GM21447 (cell line): ENCODE measurements around the gene KIAA1217.

Experiments used
- ATAC-seq: cut with Tn5 transposase; IDR thresholded peaks from one replicate; pipeline ENCODE4 v1.9.1; 2021; ENCODE audit not compliant: unreplicated experiment

KIAA1217 gene

DNA sequence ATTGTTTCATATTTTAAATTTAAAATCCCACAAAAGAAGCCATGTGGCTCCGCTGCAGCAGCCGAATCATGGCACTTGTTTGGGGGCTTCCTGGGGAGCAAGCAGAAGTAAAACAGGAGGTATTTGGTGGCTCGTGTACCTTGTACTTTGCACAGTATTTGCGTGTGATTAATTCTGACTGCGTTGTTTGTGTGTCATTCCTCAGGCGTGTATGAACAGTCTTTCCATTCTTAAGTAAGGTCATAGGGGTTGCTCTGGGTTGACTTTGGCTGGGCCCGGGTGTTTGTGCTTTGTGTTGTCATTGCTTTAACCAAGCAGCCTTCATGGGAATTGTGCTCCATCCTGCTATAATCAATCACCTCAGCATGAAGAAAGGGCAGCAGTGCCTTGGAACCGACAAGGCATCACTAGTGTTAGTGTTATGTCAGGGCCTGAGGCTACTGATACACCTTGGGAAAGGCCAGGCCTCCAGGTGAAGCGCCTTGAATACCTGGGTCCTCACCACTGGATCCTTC, 332.4 kb downstream of the KIAA1217 start:
- no peak for ATAC-seq

DNA sequence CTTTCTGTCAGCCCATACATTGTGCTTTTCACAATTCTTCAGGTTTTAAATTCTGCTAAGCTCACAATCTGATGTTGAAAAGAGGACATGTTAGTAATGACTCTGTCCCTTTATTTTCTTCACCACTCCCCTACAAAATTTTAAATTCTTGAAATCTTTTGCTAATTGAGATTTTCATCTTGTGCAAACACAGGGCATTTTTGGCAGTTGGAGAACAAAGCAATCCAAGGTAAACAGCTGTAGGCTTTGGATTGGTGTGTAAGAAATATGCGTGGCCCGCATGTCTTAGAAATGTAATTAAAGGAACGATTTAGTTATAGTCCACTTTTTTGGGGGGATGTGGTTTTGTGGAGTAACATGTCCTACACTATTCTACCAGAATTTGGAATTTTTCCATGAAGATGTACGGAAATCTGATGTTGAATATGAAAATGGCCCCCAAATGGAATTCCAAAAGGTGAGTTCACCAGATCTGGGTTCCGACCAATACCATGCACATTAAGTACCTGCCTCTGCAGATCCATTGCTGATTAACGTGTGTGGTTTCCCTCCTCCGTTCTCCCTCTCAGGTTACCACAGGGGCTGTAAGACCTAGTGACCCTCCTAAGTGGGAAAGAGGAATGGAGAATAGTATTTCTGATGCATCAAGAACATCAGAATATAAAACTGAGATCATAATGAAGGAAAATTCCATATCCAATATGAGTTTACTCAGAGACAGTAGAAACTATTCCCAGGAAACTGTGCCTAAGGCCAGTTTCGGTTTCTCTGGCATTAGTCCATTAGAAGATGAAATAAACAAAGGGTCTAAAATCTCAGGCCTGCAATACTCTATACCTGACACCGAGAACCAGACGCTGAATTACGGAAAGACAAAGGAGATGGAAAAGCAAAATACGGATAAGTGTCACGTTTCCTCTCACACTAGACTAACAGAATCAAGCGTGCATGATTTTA, 333.7 kb downstream of the KIAA1217 start:
- no peak for ATAC-seq

DNA sequence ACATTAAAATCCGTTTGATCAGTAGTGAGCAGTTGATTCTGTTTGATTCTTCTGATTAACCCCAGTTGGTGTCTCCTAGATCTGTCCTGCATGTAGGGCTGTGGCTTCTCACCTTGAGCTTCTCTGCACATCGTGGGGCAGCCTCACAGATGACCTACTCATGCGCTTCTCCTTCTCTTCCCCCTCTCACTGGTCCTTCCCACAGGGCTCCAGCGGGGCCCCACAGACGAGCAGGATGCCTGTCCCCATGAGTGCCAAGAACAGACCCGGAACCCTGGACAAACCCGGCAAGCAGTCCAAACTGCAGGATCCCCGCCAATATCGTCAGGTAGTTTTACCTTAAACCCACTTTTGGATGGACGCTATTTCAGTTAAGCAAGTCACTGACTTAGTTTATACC, 335.8 kb downstream of the KIAA1217 start:
- no peak for ATAC-seq

DNA sequence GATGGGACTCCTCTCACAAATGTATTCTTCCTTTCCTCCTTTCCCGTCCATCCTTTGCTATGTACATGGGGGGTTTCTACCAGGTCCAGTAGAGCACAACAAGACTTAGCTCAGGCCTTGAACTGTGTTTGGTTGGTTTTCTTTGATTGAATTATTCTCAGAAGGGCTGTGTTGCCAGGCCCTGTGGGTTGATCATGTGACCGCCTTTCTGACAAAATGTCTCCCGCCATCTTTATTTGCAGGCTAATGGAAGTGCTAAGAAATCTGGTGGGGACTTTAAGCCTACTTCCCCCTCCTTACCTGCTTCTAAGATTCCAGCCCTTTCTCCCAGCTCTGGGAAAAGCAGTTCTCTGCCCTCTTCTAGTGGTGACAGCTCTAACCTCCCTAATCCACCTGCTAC, 336.6 kb downstream of the KIAA1217 start:
- no peak for ATAC-seq

DNA sequence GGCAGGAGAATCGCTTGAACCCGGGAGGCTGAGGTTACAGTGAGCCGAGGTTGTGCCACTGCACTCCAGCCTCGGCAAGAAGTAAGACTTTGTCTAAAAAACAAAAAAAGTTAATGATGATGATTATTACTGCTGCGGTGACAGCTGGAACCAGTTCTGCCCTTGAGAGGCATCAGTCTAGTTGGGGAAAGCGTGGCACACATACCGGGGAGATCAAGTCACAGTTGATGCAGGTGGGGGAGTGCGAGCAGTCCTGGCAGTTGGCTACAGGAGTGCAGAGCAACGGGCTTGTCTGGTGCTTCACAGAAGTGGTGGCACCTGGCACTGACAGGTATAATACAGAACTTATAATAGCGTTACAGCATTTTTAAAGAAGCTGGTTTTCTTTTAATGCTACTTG, 341.7 kb downstream of the KIAA1217 start:
- ATAC-seq, result no peak

DNA sequence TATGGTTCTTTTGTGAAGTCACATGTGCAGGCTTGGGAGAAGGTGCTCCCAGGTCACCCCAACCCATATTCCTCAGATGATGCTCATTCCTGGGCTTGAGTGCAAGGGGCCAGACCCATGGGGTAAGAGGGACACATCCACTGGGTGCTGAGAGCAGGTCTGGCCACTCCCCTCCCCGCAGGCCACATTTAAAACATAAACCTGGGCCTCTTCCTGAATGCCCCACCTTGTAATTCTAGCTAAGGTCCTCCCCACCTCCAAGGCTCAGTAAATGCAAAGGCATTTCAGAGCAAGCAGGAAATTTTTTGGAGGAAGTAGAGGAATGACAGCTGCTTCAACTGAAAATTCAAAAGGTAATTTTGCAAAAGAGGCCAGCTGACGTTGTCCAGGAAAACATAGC, 342.2 kb downstream of the KIAA1217 start:
- no peak for ATAC-seq

DNA sequence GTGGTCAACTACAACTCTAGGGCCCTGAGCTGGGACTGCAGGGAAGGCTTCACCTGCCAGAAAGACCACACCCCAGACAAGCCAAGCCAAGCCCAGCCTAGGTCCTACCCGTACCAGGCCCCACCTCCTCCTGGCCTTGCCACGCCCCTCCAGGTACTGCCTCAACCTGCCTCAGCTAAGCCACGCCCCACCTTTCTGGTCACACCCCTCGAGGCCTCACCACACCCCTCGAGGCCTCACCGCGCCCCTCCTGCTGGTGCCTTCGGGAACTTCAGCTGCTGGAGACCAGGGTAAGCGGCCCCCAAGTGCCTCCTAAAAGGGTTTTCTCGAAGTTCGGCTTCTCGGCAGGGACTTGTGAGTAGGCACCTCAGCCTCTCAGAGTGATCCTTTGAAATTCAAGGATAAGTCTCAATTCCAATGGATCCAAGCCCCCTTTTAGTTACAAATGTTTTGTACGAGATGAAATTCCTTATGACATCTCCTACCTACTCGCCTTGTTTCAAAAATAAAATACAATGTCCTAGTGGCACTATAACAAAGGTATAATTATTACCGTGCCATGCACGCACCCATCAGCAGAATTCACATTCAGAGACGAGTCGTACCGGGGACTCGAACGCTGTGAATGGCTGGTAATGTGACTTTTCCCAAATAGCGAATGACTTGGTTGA, 343.5 kb downstream of the KIAA1217 start:
- ATAC-seq, result no peak

DNA sequence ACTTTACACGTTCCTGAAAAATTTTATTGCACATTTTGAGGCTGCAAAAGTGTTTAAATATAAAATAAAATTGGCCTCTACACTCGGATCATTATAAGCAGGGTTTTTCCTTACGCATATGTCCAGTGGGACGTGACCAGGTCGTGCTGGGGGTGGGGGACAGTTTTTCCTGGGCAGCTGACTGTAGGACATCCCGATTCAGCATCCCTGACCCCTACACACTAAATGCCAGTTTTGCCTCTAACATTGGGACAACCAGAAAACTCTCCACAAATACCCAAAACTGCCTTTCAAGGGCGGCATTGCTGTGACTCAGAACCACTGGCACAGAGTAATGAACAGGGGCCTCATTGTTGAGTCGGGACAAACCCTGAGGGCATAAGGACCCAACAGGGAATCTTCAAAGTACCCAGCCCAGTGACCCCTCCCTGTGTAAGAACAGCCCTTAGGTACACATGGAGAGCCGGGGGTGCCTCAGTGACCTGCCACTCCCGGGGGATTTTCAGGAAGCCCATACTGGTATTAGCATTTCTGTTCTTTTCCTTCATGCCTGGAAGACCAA, 344.2 kb downstream of the KIAA1217 start:
- ATAC-seq, result no peak

DNA sequence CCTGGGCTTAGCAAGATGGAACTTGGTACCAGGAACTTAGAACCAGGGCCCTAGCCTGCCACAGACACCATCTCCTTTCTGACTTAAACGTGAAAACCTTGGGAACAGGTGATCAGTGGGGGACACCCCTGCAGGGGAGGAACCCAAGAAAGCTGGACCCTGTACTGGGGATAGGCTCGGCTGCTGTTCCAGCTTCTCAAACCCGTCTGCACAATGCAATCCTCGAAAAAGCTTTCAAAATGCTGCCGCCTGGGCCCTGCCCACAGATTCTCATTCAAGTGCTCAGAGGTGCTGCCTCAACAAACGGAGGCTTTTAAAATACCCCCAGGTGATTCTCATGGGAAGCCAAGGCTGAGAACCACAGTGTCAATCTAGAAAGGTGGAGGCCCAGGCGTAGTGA, 345.1 kb downstream of the KIAA1217 start:
- ATAC-seq, result no peak

DNA sequence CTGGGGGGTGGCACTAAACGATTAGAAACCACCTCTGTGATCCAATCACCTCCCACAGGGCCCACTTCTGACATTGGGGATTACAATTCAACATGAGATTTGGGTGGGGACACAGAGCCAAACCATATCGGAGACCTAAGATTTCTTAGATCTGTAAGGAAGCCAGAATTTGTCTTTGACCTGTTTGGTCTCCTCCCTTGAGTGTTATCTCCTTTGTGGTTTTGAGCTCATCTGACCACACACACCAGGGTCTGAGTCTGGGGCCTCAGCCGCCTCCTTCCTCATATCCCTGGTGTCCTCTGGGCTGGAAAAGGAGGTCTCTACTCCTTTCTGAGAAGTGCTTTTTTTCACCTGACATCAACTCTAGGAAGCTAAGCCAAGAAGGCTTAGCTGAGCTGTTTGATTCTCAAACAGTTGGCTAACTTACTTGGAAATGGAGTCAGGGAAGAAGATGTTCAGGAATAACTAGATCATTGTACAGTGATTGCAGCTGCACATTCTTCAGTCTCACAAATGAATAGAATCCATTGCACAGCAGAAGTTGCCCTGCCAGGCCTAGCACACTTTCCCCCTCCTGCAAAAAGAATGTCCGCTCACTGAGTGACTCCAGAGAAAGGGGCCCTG, 347.3 kb downstream of the KIAA1217 start:
- no peak for ATAC-seq

DNA sequence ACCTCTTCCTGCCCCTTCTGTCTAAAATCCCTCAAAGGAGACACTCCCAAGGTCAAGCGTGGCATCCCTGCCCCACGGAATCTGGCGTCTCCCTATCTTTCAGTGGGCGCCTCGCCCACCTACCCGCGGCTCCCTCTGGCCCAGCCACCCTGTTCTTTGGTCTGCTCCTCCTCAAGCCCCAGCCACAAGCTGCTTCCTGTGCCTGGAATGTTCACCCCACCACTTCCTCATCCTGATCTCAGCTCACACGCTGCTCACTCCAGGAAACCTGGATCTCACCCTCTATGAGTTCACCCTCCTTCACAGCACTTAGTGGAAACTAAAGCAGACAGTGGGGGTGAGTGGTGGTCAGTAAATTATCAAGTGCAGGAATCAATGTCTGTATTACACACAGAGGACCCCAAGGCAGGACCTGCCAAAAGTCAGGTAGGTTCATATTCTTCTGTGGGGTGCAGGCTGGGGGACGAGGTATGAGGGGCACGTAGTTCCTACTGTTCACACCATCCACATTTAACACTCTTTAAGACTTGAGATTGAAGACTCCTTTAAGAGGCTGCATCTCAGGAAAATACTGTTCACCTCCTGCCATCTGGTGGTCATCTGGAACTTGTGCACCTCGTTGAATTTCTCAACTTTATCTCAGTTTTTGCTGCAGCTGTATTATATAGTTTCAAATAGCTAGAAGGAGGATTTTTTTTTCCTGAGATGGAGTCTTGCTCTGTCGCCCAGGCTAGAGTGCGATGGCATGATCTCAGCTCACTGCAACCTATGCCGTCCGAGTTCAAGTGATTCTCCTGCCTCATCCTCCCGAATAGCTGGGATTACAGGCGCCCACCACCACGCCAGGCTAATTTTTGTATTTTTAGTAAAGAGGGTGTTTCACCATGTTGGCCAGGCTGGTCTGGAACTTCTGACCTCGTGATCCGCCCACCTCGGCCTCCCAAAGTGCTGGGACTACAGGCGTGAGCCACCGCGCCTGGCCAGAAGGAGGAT, 348.1 kb downstream of the KIAA1217 start:
- no peak for ATAC-seq

DNA sequence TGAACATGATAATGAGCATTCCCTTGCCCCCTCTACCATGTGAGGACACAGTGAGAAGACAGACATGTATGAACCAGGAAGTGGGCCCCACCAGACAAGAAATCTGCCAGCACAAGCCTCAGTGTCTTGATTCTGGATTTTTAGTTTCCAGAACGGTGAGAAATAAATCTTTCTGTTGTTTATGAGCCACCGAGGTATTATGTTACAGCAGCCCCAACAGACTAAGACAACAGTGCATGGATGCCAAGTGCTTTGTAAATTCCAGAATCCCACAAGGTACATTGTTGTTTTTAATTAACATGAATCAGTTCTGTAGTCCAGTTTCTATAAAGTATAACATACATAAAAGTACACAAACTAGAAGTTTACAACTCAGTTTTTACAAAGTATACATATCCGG, 352.5 kb downstream of the KIAA1217 start:
- no peak for ATAC-seq

DNA sequence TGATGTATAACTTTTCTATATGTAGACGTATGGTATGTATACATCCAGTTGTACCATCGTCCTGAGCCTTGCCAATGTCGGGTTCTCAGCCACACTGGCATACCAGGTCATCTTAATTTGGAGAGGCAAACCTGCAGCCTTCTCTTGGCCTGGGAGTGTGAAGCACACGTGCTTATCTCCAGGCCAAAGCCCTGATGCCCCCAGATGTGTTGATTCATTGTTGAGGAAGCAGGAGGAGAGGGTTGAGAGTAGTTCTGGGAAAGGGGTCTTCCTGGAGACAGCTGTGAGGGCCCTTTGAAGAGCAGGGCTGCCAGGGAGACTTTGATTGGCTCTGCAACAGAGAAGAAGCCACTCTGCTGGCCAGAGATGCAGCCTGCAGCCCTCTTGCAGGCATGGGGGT, 359.1 kb downstream of the KIAA1217 start:
- ATAC-seq, result no peak

DNA sequence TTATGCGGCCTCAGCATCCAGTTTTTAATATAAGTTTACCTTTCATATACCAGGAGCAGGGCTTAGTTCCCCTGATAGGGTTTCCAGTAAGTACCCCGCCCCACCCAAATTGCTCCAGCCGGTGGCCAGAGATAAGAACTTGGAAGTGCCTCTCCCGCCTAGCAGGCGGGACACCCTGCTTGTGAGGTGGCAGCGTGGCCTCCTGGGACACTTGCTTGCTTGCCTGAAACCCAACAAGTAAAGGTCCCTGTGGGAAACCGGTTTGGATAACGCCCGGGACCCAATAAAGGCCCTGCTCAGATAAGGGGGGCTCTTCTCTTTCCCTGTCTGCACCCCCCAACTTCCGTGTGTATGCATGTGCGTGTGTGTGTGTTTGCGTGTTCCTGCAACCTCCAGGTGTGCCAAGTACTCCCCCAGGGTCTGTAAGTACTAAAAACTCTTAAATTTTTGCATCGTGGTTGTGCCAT, 360.4 kb downstream of the KIAA1217 start:
- ATAC-seq, result no peak

DNA sequence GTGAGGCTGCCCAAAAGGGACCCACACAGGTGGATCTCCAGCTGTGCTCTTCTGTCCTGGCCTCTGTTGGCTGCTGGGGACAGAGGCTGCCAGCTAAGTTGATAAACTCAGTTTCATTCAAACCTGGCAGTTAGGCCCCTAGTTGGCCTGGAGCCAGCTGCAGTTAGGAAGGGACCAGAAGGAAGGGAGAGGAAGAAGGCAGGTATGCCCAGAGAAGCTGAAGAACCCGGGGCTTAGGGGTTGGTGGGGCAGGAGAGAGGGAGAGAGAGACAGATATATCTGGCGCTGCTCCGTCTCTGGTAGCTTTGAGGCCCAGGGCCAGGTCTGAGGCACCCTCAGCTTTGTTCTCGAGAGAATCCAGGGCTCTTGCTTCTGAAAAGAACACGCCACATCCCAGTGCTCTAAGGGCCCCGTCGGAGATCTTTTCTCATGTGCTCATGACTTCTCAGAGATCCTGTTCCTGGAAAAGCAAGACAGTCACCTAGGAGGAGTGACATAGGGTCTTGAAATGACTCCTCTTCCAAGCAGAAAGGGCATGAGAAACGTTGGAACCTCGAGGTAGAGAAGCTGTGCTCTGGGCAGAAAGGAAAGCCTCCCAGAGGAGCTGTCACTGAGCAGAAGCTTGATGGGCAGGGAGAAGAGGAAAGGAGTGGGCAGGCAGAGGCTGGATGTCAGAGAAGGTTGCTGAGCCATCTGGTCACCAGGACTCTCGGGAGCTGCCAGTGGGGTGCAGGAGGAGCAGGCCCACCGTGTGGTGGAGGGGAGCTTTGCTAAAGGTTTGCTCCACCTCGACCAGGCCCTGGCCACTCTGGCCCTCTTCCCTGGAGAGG, 361.1 kb downstream of the KIAA1217 start:
- no peak for ATAC-seq

DNA sequence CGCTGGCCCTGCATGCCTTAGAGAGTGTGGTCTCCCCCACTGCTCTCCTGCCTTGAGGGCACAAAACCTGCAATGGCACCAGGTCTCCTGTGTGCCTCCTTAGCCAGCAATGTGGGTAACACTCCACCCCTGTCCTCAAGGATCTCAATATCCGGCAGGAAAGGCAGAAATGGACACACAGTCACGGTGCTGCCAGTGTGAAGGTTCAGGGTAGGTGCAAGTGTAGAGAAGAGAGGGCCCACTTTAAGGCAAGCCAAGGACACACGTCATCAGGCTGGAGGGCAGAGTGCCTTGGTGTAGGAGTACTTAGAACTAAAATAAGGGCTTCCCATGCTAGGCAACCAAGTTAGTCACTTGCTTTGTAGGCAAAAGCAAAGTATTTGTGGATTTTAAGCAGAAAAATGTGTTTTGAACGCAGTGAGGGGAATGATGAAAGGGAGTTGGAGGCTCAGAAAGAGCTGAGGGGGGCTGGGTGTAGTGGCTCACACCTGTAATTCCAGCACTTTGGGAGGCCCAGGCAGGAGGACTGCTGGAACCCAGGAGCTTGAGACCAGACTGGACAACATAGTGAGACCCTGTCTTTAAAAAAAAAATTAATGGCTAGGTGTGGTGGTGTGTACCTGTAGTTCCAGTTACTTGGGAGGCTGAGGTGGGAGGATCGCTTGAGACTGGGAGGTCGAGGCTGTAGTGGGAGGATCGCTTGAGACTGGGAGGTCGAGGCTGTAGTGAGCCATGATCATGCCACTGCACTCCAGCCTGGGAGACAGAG, 361.9 kb downstream of the KIAA1217 start:
- ATAC-seq, result no peak

DNA sequence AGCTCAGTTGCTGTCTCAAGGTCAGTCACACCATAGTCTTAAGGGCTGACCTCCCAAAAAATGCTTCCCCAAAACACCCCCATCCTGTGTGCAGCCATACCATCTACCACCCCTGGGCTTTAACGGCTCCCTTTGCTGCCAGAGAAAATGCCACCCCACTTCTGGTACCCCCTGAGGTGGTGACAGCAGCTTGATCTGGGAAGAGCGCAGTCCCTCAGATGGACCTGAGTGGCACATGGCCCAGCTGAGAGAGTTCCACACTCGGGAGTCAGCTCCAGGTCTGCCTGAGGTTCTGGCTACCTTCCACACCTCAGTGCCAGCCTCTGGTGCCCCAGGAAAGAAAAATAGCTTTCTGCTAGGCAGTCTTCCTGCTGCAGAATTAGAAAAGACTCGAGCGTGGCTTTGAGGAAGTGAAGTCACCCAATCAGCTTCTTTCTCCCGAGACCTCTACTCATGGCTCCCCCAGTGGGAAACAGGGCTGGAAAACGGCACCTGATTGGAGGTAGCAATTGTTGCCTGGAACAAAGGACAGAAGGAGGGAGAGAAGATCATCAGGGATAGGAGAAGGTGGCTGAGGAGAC, 363.0 kb downstream of the KIAA1217 start:
- ATAC-seq, result no peak

DNA sequence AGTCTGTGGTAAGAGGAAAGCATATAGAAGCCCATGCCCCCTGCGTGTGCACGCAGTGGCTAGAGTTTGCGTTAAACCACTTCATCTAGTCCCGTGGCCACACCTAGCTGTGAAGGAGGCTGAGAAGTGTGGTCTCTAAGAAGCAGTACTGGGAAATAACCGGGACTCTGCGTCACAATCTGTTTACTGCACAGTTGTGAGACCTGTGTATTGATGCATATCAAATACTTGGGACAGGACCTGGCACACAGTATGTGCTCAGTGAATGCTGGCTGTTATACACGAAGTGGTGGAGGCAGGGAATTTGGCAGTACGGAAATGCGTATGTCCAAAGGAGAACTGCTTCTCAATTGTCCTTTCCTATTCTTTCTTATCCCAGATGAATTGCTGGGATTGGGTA, 365.2 kb downstream of the KIAA1217 start:
- no peak for ATAC-seq
